ENCODE results near the gene SOX6. TPM values are rescaled to one million over a fixed set of nuclear protein-coding genes. Genes with fewer than 3 reads are reported as not detected.

SOX6 gene
- total and polyA plus RNA-seq, 2 donors (not counting 3 experiments of a cell fraction or from before 2014, with no cell fraction given): 0.14 to 3.7 TPM

DNA sequence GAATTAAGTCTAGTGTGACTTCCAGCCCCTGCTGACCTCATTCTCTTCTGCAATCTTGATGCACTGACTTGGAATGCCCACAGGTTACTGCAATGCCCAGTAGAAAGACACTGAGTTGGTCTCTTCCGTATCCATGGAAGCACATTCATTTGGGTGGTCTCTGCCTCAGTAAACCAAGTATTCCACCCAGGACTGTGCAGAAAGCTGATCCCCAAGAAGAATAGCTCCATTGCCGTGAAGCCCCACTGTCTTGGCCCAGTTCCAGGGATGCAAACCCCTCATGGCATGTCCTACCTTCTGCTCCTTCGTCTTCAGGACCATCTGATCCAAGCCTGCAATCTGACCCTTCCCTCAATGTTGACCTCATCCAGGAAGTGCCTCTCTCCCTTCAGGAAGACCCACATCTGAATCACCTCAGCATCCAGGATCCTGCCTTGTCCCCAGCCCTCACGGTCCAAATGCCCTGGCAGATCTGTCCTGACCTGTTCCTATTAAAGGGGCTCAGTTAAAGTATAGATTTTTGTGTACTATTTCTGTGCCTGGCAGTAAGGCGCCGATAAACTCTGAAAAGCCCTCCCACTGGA lies 425.8 kb downstream of the SOX6 start:
- H2AFZ ChIP-seq (ENCODE audit: low read depth, low read length): no peak overlapping the region
- H3K27me3 ChIP-seq (ENCODE audit: control insufficient read depth in 2 of 2, insufficient read depth in 2 of 2, low read length in 2 of 2): no peaks in the 10 kb centered on the region
- H3K79me2 ChIP-seq (ENCODE audit: control insufficient read depth, insufficient read depth, low read length): no peaks in the 10 kb centered on the region
- BruUV-seq (replicated peaks): no TSS peak
- no peaks in the 10 kb centered on the region for H3K9me3 ChIP-seq (replicated peaks; ENCODE audit: control insufficient read depth, insufficient read depth, low read length)
- H3K4me1 ChIP-seq (ENCODE audit: control insufficient read depth, extremely low read depth, insufficient read depth, low read length): no peaks in the 10 kb centered on the region
- ChIA-PET CTCF (interaction anchor here (1.1 to 1.7 kb wide), 2 partner anchors 10 kb away, joined by 5 to 10 read pairs; no protein-coding TSS in a partner anchor), POLR2A (no interaction called here)
- no peak overlapping the region for H3K27ac ChIP-seq (ENCODE audit: insufficient read depth, low read depth, low read length)
- H3K9me1 ChIP-seq (replicated peaks; ENCODE audit: control insufficient read depth, extremely low read depth, insufficient read depth, low read length): no peaks in the 10 kb centered on the region
- H3K9ac ChIP-seq (replicated peaks; ENCODE audit: extremely low read depth, insufficient read depth, low read length): no peak overlapping the region
- dilution Hi-C loops (cut with MboI; ENCODE audit: extremely low pct_ligation_motif_present, low sequenced_read_pairs): no loop called here
- no peak overlapping the region for H3K4me2 ChIP-seq (ENCODE audit: insufficient read depth, low read length)
- H4K20me1 ChIP-seq (replicated peaks; ENCODE audit: control insufficient read depth, extremely low read depth, insufficient read depth, low read length): no peaks in the 10 kb centered on the region
- TF ChIP-seq EZH2 (IDR thresholded peaks at IDR 0.05; ENCODE audit: borderline replicate concordance, low read depth, low read length, severe bottlenecking) (no peak), JUN (IDR thresholded peaks at IDR 0.05; ENCODE audit: borderline replicate concordance, insufficient read depth, insufficient read length, low read depth) (no peak), GATA2 (IDR thresholded peaks at IDR 0.05; ENCODE audit: insufficient read depth, insufficient read length, low read depth, low read length) (no peak), POLR2A (IDR thresholded peaks at IDR 0.05; ENCODE audit: low read depth, low read length) (no peak), POLR2AphosphoS5 (IDR thresholded peaks at IDR 0.05; ENCODE audit: insufficient read depth, low read depth, low read length) (no peak), FOS (IDR thresholded peaks at IDR 0.05; ENCODE audit: borderline replicate concordance, insufficient read depth, low read length) (no peak), MYC (IDR thresholded peaks at IDR 0.05; ENCODE audit: low read depth, low read length) (no peak)
- TF ChIP-seq, protein P1, sequence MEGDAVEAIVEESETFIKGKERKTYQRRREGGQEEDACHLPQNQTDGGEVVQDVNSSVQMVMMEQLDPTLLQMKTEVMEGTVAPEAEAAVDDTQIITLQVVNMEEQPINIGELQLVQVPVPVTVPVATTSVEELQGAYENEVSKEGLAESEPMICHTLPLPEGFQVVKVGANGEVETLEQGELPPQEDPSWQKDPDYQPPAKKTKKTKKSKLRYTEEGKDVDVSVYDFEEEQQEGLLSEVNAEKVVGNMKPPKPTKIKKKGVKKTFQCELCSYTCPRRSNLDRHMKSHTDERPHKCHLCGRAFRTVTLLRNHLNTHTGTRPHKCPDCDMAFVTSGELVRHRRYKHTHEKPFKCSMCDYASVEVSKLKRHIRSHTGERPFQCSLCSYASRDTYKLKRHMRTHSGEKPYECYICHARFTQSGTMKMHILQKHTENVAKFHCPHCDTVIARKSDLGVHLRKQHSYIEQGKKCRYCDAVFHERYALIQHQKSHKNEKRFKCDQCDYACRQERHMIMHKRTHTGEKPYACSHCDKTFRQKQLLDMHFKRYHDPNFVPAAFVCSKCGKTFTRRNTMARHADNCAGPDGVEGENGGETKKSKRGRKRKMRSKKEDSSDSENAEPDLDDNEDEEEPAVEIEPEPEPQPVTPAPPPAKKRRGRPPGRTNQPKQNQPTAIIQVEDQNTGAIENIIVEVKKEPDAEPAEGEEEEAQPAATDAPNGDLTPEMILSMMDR (IDR thresholded peaks at IDR 0.05; ENCODE audit: extremely low read depth in 1 of 2, insufficient read depth in 1 of 2, low read depth in 1 of 2, low read length in 2 of 2): no peak
- TF ChIP-seq, protein P2, sequence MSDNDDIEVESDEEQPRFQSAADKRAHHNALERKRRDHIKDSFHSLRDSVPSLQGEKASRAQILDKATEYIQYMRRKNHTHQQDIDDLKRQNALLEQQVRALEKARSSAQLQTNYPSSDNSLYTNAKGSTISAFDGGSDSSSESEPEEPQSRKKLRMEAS (IDR thresholded peaks at IDR 0.05; ENCODE audit: insufficient read depth, insufficient read length): no peak
- no peak overlapping the region for H3K4me3 ChIP-seq (replicated peaks in 1 of 3; ENCODE audit: insufficient read depth in 1 of 3, low read depth in 1 of 3, low read length in 3 of 3)
- no peaks in the 10 kb centered on the region for H3K36me3 ChIP-seq (ENCODE audit: control insufficient read depth in 2 of 2, extremely low read depth in 1 of 2, insufficient read depth in 2 of 2, low read length in 2 of 2)
- intact Hi-C loops (cut with micrococcal nuclease): no loop called here
- no peak for DNase-seq (ENCODE audit: low read depth, low spot score)
- FAIRE-seq: no peak
